DMS153 (cell line): ENCODE data around the gene ERCC1.
A peak's percentile ranks its signal among the peaks of the same experiment; 100 is the strongest.

Source experiments
- DNase-seq: peaks from one replicate; lab custom pipeline; 2025; lab: John Stamatoyannopoulos, UW

ERCC1 gene

GRCh38 chr19:45405435-45406225, 18.1 kb downstream of the ERCC1 start:
- DNase-seq, result peak; percentile 76

GRCh38 chr19:45404557-45405434, 18.9 kb downstream of the ERCC1 start, which contains the start of gene PPP1R13L:
Gene PPP1R13L, minus strand, starts transcription at chr19:45405069. Its CDS starts 6,751 bp downstream, at chr19:45398318.
- peak; percentile 81 for DNase-seq

GRCh38 chr19:45403781-45404556, 19.7 kb downstream of the ERCC1 start:
- peak; percentile 61 for DNase-seq

GRCh38 chr19:45403272-45403671, 20.4 kb downstream of the ERCC1 start:
- DNase-seq, result no peak

GRCh38 chr19:45402298-45403061, 21.2 kb downstream of the ERCC1 start:
- no peak for DNase-seq

- DNase-seq, result no peak
These were observed 21.9 kb downstream of the ERCC1 start for GRCh38 chr19:45401815-45402214.

- DNase-seq, result no peak
These were observed 23.5 kb downstream of the ERCC1 start for GRCh38 chr19:45400192-45400591.

- DNase-seq, result no peak
These were observed 27.7 kb downstream of the ERCC1 start for GRCh38 chr19:45395821-45396617.

GRCh38 chr19:45391871-45392665, 31.6 kb downstream of the ERCC1 start:
- DNase-seq, result no peak

GRCh38 chr19:45391346-45391745, 32.4 kb downstream of the ERCC1 start:
- DNase-seq, result no peak

GRCh38 chr19:45385392-45386221, 38.1 kb downstream of the ERCC1 start:
- no peak for DNase-seq

- DNase-seq, result no peak
These were observed 41.3 kb downstream of the ERCC1 start for GRCh38 chr19:45382426-45382825.

GRCh38 chr19:45380107-45380506, 43.6 kb downstream of the ERCC1 start:
- DNase-seq, result no peak

- no peak for DNase-seq
These were observed 47.5 kb downstream of the ERCC1 start for GRCh38 chr19:45376045-45376724.

- DNase-seq, result peak; percentile 96
These were observed 53.1 kb downstream of the ERCC1 start, which contains the start of gene ERCC2 for GRCh38 chr19:45370410-45371204. Gene ERCC2, minus strand, starts transcription at chr19:45370573. Its CDS starts 33 bp downstream, at chr19:45370540.

- DNase-seq, result no peak
These were observed 54.9 kb downstream of the ERCC1 start for GRCh38 chr19:45368737-45369340.

GRCh38 chr19:45368127-45368526, 55.6 kb downstream of the ERCC1 start:
- DNase-seq, result no peak
